GM21390 (cell line): ENCODE data around the gene KCNK5.

Experiments used
- ATAC-seq: cut with Tn5 transposase; IDR thresholded peaks from one replicate; pipeline ENCODE4 v1.9.1; 2021; ENCODE audit not compliant: unreplicated experiment

Gene KCNK5

DNA sequence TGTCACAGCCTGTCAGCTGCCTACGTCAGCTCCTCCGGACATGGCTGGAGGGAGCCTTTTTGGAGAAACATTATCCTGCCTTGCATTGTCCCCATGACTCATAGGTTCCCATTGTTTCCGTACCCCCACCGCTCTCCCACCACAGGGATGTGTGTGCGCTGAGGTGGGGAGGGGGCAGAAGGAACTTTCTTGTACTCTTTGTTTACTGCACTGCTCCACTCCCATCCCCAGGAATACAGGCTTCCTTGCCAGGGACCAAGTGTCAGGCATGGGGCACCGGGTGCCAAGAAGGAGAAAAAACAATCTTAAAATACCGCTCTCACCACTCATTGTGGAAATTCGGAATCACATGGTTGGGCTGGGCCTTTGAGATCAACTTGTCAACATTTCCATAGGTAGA is 51.0 kb downstream of the KCNK5 start:
- no peak for ATAC-seq

GRCh38 chr6:39177130-39177529 is 52.1 kb downstream of the KCNK5 start:
- no peak for ATAC-seq

DNA sequence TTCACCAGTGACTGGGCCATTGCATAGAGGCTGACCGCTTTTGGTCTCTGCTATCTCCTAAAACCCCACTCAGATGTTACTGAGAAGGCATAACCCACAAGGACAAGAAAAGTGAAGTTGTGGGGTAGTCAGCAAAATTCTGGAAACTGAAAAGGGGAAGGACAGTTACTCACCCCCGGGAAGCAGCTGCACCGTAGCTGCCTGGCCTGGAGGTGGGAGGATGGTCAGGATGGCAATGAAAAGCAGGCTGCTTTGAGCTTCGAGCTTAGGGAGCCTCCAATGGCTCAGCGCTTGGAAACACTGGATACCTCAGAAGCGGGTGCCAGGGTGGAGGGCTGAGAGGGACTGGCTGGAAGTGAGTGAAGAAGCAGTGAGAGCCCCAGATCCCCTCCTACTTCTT is 56.0 kb downstream of the KCNK5 start:
- ATAC-seq: no peak

GRCh38 chr6:39172377-39172757 is 56.9 kb downstream of the KCNK5 start:
- no peak for ATAC-seq

GRCh38 chr6:39171489-39172376 is 57.5 kb downstream of the KCNK5 start:
- no peak for ATAC-seq

DNA sequence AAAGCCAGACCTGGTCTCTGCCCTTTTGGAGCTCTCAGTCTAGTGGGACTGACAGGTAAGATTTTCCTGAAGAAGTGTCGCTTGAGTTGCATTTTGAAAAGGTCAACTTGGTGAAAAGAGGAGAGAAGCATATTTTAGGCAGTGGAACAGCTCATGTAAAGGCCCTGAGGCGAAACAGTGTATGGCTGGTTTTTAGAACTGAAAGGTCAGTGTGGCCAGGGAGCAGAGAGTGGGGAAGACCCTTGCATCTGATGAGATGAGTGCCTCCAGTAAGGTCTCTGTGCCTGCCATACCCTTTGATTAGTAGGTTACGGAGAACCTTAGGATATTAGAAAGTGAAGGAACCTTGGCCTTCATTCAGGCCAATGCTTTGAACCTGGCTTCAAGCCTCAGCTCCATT is 58.4 kb downstream of the KCNK5 start:
- ATAC-seq: no peak

DNA sequence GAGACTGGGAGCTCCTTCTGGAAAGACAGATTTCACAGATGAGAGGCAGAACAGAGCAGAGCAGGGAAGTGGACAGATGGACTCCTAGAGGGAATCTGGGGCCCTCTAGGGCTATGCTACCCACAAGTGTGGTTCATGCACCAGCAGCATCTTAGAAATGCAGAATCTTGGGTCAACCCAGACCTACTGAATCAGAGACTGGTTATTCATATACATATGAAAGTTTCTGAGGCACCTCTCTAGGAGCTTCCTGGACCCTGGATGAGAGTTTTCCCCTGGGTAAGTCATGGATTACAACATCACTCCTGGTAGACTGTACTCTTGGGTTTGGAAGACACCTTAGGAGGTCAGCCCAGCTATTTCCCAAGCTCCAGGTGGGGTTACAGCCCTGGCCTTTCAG is 58.9 kb downstream of the KCNK5 start:
- no peak for ATAC-seq

DNA sequence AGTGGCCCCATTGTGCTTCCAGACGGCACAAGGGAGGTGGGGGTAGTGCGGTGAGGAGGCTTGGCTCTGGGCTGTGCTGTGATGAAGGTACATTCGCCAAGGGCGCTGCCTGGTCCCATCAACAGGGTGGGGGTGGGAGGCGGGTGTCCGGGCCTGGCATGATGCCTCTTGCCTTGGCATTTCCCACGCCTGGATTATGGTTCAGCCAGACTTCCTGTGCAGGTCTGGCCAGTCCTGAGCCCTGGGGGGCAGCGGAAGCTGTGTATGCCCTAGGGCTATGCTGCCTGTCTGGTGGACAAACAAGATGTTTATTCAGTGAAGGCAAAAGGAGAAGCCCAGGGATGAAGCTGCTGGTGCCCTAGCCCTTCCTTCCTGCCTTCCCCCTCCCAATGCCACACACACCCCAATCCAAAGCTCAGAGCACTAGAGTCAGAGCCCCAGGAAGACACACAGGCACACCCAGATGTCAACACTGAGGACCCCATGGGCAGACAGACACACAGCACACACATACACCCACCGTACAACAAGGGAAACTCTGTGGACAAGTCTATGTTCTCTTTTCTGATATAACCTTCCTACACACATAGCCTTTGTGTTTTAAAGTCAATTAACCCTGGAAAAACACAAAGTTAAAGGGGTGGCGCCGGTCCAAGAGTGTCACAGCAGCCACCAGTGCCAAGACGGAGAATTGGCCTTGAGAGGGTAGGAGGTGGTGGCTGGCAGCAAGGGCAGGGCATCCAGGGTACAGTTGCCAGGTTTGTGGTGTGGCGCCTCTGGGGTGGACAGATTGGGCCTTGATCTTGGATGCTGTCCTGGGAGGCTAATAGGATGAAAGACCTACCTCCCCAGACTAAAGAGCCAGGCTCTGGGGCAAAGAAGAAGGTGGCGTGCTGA is 59.6 kb downstream of the KCNK5 start:
- ATAC-seq: no peak

- ATAC-seq: no peak
These were observed 61.2 kb downstream of the KCNK5 start for GRCh38 chr6:39167866-39168625.

DNA sequence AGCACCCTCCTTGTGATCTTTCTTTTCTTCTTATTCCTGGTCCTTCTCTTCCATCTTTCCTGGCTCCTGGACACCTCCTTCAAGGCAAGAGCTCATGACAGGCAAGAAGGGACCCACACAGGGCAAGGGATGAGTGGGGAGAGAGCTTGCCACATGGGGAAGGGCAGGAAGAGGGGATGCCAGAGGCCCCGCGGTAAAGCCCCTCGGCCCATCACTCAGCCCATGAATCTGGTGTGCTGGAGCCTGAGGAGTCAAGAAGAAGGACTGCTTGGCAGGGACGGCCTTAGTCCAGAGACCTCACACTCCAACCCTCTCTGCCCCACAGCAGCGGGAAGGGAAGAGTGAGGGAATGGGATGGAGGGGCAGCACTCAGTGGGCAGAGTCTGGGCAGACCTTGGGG is 62.0 kb downstream of the KCNK5 start:
- ATAC-seq: no peak

GRCh38 chr6:39166912-39167290 is 62.4 kb downstream of the KCNK5 start:
- no peak for ATAC-seq

GRCh38 chr6:39166189-39166911 is 62.9 kb downstream of the KCNK5 start:
- ATAC-seq: peak; percentile 54

GRCh38 chr6:39157511-39157910 is 71.8 kb downstream of the KCNK5 start:
- ATAC-seq: no peak

DNA sequence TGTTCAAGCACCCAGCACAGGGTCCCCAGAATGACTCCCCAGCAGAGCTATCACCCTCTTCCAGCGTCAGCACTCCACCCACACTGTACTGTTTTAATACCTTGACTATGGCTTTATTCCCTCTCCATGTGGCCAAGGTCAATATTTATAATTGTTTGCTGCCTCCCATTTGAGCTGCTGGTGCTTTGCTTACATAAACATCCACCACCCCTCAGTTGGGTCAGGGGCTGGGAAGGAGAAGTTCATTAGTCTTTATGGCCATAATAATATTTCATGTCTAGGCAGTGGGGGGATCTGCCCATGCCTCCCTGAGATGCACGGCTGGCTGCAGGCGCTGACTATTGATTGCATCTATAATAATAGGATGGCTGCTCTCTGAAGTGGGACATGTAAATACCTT is 72.5 kb downstream of the KCNK5 start:
- no peak for ATAC-seq

GRCh38 chr6:39154705-39155104 is 74.6 kb downstream of the KCNK5 start:
- ATAC-seq: no peak

GRCh38 chr6:39153766-39154397 is 75.4 kb downstream of the KCNK5 start:
- no peak for ATAC-seq

DNA sequence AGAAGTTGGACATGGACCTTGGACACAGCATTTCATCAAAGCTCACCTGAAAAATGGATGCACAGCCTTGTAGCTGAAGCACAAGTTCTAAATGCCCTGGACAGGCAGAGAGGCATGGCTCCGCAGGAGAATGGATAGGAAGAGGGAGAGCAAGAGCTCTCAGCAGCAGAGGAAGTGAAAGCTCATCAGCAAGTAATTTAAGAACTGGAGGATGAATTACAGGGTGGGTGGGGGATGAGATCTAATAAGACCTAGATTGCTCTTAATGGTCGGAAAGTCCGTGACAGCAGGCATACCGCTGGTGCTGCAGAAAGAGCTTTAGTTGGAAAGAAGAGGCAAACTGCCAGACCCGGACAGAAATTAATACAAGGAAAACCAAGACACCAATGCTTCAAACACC is 77.0 kb downstream of the KCNK5 start:
- no peak for ATAC-seq

GRCh38 chr6:39151211-39151610 is 78.1 kb downstream of the KCNK5 start:
- no peak for ATAC-seq

DNA sequence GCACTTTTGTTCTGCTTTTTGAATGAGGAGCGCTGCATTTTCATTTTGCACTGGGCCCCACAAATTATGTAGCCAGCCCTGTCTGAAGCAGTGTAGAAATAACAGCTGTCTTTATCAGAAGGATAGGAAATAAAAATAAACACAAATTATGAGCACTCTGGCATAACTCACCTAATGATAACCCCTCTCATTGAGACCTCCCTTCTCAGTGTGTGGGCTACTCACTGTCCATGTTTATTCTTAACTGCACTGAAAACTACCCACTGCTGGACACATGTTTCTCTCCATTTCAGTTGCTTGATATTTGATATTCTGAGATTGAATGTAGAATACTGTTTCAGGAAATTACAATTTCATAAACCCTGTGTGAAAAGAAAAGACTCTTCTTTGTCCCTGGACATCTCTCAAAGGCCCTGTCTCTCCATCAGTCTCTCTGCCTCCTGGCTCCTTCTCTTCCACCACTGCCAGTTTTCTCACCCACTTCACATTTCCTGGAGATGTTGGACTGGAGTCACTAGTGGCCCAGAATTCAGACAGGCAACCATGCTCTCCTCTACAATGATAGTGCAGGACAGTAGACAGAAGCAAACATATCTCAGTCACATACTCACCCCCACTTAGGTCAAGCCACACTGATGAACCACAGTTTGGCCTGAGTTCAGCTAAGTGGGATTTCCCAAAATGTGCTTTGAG is 84.6 kb downstream of the KCNK5 start:
- ATAC-seq: no peak
